ENCODE data around the gene TMEM43.

The TMEM43 gene

GRCh38 chr3:14138109-14138877 lies 13.4 kb downstream of the TMEM43 start:
- no peak for DNase-seq (ENCODE audit: low read depth)

- DNase-seq (ENCODE audit: low read depth): no peak
Observed at GRCh38 chr3:14138878-14139655, 14.2 kb downstream of the TMEM43 start.

DNA sequence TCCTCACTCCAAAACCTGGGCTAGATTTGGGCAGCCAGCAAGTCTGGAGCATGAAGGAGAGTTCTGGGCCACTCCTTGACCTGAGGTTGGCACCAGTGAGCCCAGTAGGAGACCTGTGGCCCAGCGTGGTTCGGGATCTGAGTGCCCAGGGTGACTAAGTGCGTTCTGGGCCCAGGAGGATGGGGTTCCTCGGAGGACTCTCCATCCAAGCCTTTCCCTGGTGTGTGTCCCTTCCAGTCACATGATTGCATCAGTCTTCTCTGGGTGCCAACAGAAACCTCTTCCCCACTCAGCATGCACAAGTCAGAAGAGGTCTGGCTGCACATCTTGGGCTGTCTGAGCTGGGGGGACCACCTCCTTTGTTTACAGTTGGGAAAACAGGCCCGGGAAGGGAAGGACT lies 14.9 kb downstream of the TMEM43 start:
- DNase-seq (ENCODE audit: low read depth): no peak

- DNase-seq (ENCODE audit: low read depth): no peak
Observed at GRCh38 chr3:14140668-14141067, 15.8 kb downstream of the TMEM43 start.

GRCh38 chr3:14141144-14141543 lies 16.3 kb downstream of the TMEM43 start:
- DNase-seq (ENCODE audit: low read depth): no peak

DNA sequence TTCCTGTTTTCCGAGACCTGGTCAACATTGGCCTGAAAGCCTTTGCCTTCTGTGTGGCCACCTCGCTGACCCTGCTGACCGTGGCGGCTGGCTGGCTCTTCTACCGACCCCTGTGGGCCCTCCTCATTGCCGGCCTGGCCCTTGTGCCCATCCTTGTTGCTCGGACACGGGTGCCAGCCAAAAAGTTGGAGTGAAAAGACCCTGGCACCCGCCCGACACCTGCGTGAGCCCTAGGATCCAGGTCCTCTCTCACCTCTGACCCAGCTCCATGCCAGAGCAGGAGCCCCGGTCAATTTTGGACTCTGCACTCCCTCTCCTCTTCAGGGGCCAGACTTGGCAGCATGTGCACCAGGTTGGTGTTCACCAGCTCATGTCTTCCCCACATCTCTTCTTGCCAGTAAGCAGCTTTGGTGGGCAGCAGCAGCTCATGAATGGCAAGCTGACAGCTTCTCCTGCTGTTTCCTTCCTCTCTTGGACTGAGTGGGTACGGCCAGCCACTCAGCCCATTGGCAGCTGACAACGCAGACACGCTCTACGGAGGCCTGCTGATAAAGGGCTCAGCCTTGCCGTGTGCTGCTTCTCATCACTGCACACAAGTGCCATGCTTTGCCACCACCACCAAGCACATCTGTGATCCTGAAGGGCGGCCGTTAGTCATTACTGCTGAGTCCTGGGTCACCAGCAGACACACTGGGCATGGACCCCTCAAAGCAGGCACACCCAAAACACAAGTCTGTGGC lies 16.9 kb downstream of the TMEM43 start:
- no peak for DNase-seq (ENCODE audit: low read depth)

DNA sequence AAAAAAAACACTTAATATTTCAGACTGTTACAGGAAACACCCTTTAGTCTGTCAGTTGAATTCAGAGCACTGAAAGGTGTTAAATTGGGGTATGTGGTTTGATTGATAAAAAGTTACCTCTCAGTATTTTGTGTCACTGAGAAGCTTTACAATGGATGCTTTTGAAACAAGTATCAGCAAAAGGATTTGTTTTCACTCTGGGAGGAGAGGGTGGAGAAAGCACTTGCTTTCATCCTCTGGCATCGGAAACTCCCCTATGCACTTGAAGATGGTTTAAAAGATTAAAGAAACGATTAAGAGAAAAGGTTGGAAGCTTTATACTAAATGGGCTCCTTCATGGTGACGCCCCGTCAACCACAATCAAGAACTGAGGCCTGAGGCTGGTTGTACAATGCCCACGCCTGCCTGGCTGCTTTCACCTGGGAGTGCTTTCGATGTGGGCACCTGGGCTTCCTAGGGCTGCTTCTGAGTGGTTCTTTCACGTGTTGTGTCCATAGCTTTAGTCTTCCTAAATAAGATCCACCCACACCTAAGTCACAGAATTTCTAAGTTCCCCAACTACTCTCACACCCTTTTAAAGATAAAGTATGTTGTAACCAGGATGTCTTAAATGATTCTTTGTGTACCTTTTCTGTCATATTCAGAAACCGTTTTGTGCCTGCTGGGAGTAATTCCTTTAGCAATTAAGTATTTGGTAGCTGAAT lies 17.9 kb downstream of the TMEM43 start:
- no peak for DNase-seq (ENCODE audit: low read depth)

DNA sequence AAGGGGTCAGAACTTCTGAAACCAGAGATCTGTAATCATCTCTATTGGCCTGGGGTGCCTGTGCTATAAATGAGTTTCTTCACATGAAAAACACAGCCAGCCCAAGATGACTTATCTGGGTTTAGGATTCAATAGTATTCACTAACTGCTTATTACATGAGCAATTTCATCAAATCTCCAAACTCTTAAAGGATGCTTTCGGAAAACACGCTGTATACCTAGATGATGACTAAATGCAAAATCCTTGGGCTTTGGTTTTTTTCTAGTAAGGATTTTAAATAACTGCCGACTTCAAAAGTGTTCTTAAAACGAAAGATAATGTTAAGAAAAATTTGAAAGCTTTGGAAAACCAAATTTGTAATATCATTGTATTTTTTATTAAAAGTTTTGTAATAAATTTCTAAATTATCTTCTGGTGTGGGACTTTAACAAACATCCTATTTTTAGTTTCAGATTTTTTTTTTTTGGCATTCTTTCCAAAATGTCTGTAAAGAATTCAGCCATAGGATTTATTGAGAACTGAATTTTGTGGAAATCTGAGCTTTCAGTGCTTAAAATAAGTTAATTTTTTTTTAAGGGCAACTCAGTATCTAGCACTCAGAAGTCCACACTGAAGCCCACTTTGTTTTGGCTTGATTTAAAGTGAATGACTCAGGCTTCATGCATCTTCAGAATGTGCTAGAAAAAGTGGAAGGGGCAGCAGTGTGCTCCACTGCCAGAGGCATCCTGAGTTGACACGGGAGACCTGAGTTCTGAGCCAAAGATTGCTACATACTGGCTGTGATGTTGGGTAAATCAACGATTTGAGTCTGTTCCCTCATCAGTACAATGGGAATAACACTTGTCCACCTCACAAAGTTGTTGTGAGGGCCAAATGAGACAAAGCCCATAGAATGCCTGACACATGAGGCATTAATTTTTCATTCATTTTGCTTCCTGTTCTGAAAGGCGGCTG lies 18.7 kb downstream of the TMEM43 start:
- peak; percentile 89 for DNase-seq (ENCODE audit: low read depth)

GRCh38 chr3:14144423-14145075 lies 19.7 kb downstream of the TMEM43 start:
- peak; percentile 98 for DNase-seq (ENCODE audit: low read depth)

DNA sequence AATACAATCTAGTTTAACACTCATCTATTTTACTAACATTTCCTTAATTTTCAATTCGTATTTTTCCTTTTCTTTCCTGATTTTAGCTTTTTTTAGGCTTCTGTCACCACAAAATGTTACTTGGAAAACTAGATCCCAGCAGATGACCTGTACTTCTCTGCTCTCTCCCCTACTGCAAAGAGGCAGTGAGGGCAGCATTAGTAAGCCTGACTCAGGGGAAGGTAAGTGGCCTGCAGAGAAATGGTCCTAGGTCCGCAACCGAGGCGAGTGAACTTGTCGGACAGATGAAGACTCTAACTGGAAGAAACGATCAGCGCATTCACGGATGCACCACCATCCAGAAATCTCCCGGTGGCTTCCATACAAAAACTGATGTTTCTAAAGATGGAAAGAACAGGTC lies 20.4 kb downstream of the TMEM43 start:
- no peak for DNase-seq (ENCODE audit: low read depth)

DNA sequence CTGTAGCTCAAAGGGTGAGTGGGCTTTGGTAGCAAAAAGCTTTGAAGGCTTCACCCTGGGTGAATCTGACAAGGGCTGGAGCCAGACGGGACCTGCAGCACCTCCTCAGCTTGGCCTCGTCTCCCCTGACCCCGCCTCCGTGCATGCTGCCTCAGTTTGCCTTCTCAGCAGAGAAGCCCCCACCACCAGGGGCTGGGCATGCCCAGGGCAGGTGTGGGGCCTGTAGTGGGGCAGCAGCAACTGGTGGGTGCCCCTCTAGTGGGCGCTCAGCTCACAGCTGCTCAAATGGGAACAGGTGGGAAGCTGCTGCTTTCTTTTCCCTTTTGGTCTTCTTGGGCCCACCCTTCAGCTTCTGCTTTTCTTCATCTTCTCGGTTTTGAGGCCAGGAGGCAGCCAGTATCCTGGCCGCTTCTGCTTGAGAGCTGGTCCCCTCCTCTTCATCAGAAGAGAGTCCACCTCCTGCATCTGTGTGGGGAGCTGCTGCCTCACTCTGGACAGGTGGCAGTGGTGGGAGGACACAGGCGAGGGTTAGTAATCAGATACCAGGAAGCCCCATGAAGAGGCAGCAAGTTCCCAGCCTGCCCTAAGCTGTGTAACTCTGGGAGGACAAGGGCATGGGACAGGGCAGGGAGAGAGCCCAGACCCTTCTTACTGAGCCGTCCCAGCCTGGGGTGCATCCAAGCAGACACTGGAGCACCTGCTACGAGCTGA lies 21.0 kb downstream of the TMEM43 start:
- no peak for DNase-seq (ENCODE audit: low read depth)

DNA sequence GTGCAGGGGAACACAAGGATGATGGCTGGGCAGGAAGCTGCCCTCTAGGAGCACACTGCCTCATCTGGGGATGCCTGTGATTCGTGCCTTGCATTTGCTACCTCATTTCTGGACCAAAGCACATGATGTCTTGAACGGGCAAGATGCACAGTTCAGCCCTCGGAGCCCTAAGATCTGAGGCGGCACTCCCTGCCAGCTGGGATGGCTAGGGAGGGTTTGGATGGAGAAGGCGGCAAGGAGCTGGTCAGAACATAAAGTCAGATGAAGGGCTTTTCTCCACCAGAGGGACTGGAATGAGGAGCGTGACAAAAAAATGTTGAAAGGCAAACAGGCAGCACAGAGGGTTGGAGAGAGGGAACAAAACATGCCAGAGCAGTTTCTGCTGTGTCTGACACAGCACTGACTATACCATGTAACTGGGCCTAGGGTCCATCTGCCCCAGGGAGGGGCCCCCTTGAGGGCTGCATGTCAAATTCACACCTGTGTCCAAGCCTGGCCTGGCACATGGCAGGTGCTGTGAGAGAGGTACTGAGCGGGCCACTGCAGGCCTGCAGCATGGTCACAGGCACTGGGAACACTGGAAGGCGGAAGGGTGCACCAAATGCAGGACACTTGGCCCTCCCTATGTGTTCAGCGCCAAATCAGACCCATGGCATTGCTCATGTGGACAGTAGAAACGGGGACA lies 21.7 kb downstream of the TMEM43 start:
- DNase-seq (ENCODE audit: low read depth): no peak

GRCh38 chr3:14147066-14147435 lies 22.2 kb downstream of the TMEM43 start:
- DNase-seq (ENCODE audit: low read depth): no peak

DNA sequence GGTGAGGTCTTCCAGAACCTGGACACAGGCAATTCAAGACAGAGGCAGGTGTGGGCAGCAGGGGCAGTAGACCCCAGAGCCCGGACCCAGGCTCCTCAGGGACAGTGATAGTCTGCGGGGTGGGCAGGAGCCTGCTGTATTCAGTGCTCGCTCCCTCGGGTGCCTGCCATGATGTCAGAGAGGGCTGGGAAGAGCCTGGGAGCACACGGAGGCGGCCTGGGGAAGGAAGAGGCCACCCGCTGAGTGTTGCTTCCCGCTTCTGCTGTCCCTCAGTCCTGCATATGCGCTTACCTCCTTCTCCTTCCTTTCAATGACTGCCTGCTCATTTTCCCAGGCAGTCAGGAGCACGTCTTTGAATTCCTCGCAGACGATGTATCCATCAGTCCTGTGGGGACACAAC lies 22.8 kb downstream of the TMEM43 start:
- no peak for DNase-seq (ENCODE audit: low read depth)

GRCh38 chr3:14148041-14148985 lies 23.5 kb downstream of the TMEM43 start:
- no peak for DNase-seq (ENCODE audit: low read depth)

DNA sequence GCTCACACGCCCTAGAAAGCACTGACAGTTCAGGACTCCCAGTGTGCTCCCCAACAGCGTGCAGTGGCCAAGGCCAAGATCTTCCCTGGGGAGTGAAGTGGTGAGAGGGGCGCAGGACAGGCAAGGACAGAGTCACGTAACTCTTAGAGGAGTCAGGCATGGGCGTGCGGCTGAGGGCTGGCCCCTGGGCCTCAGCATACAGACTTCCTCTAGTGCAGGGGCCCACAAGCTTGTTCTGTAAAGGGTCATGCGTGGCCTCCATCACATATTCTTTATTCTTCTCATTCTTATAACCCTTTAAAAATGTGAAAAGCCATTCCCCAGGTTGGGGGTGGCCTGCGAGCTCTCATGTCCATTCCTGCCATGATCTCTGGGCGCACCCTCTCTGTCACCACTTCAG lies 25.2 kb downstream of the TMEM43 start:
- DNase-seq (ENCODE audit: low read depth): no peak

DNA sequence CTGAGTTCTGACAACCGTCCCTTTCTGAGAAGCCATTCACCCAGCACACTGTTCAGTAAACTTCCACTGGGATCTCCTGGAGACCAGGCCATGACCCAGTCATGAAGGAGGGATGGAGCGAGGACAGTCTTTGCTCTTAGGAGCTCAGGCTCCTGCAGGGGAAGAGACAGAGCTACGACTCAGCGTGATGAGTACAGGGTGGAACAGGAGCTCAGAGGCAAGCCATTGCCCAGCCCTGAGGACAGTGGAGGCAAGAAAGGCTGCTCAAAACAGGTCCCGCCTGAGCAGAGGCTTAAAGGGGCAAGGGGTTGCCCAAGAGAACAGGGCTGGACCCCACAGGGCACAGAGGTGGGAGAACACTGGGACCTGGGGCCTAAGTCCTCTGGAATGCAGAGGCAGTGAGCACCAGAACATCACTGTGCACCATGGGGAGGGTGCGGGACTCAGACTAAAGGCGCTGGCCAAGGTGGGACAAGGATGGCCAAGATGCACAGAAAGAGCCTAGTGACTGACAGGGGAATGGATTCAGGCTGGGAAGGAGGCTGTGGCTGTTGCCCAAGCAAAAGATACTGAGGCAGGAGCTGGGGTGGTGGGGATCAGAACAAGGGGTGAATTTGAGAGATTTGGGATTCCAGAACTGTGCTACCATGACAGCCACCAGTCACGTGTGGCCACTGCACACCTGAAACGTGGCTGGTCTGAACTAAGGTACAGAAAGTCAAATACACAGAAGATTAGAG lies 25.8 kb downstream of the TMEM43 start:
- no peak for DNase-seq (ENCODE audit: low read depth)

All from GM04504 (cell line).